Prostate gland (tissue), 2 donors: Measurements from ENCODE around the gene GSTM4.
"Not testable (repeated sequence)": the region's sequence is repeated elsewhere in the genome, so short reads cannot be mapped to it uniquely, and the experiment has no call there.

Source experiments
- CTCF ChIP-seq, 4 experiments: fragments of 200-600 bp in 2 of 4; fragments of 450-650 bp in 2 of 4; sonication (generic) in 2 of 4; IDR thresholded peaks; 1 replicate in 3 of 4; 2 replicates in 1 of 4; pipeline ENCODE4 v1.5.1; 2016 to 2019; ENCODE audit warnings: antibody characterized with exemption in 4 of 4, mild to moderate bottlenecking in 2 of 4, moderate library complexity in 2 of 4
- POLR2A ChIP-seq: fragments of 450-650 bp; IDR thresholded peaks from one replicate; pipeline ENCODE4 v1.6.1; 2016; ENCODE audit warnings: antibody characterized with exemption, mild to moderate bottlenecking
- POLR2AphosphoS5 ChIP-seq: sonication (generic); formaldehyde crosslinking; IDR thresholded peaks from one replicate; pipeline ENCODE4 v1.6.1; 2017; ENCODE audit warnings: antibody characterized with exemption

GRCh38 chr1:109687109-109687508 is 31.2 kb downstream of the GSTM4 start:
- TF ChIP-seq POLR2A; POLR2AphosphoS5; CTCF (IDR thresholded peaks at IDR 0.05): not testable (repeated sequence)
